HG03521 (cell line): ENCODE data around the gene GJA3.

Experiments used
- ATAC-seq: cut with Tn5 transposase; IDR thresholded peaks from one replicate; pipeline ENCODE4 v1.9.1; 2021; ENCODE audit warnings: mild to moderate bottlenecking, moderate library complexity; ENCODE audit not compliant: unreplicated experiment

Gene GJA3

DNA sequence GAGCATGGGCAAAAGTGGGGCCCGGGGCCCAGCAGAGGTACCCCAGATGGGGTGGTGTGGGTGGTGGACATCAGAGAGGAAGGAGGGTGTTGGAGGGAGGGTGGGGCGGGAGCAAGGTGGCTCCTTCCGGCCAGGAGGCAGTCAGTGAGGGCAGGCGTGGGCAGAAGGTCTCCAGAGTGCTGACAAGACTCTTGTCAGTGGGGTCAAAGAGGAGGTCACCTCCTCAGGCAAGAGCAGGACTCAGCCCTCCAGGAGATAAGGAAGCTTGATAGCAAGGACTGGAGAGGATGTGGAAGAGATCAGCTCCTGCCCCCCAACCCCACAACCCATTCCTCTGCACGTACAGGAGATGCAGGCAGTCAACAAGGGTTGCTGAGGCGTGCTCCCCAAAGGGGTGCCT lies 9.8 kb downstream of the GJA3 start:
- ATAC-seq, result no peak

- no peak for ATAC-seq
These were observed 10.3 kb downstream of the GJA3 start for GRCh38 chr13:20150561-20150960.

DNA sequence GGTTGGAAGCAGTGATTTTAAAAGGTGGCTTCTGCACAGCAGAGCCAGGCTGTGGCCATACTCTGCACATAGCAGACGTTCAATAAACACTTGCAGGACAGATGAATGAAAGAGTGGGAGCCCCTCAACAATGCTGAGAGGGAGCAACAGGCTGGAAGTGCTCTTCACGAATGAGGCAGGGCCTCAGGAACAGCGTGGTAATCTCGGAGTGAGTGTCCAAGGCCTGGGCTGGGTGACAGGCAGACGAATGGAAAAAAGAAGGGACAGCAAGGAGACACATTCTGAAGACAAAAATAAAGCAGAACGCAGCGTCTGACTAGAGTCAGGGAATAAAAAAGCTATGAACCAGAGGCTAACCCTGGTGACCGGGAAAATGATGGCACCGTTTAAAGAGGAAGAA lies 11.1 kb downstream of the GJA3 start:
- ATAC-seq, result no peak

GRCh38 chr13:20148501-20149183 lies 12.2 kb downstream of the GJA3 start:
- ATAC-seq, result no peak

GRCh38 chr13:20146381-20146780 lies 14.5 kb downstream of the GJA3 start:
- ATAC-seq, result no peak

DNA sequence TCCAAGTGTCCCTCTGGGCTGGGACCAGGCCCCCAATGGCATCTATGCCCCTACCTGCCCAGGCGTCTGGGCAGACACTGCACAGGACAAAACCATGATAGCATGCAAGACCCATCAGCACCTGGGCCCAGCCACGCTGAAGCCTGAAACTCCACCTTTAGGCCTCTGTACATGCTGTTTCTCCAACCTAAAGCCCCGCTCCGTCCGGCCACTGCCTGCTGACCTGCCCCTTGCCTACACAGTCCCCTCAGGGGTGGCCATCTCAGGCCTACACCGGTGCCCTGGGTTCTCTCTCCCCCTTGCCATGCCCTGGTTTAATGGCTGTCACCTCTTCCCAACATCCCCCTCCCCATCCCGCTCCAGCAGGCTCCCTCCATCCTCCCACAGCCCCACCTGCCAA lies 15.3 kb downstream of the GJA3 start:
- ATAC-seq, result no peak

- no peak for ATAC-seq
These were observed 16.6 kb downstream of the GJA3 start for GRCh38 chr13:20144141-20144850.

DNA sequence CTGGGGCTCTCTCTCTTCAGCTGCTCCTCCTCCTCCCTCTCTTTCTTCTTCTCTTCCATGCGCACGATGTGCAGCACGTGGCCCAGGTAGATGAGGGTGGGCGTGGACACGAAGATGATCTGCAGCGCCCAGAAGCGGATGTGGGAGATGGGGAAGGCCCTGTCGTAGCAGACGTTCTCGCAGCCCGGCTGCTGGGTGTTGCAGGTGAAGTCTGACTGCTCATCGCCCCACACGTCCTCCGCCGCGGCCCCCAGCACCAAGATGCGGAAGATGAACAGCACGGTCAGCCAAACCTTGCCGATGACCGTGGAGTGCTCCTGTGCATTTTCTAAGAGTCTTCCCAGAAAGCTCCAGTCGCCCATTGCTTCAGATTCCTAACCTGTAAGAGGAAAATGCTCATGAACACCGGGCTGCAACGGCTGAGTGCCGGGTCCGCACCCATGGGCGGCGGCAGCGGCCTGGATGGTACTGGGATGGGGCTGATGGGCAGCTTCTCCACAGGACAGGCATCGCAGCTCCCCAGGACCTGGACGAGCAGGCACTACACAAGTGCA lies 17.8 kb downstream of the GJA3 start:
- ATAC-seq, result no peak

- ATAC-seq, result no peak
These were observed 18.6 kb downstream of the GJA3 start for GRCh38 chr13:20142023-20142926.

DNA sequence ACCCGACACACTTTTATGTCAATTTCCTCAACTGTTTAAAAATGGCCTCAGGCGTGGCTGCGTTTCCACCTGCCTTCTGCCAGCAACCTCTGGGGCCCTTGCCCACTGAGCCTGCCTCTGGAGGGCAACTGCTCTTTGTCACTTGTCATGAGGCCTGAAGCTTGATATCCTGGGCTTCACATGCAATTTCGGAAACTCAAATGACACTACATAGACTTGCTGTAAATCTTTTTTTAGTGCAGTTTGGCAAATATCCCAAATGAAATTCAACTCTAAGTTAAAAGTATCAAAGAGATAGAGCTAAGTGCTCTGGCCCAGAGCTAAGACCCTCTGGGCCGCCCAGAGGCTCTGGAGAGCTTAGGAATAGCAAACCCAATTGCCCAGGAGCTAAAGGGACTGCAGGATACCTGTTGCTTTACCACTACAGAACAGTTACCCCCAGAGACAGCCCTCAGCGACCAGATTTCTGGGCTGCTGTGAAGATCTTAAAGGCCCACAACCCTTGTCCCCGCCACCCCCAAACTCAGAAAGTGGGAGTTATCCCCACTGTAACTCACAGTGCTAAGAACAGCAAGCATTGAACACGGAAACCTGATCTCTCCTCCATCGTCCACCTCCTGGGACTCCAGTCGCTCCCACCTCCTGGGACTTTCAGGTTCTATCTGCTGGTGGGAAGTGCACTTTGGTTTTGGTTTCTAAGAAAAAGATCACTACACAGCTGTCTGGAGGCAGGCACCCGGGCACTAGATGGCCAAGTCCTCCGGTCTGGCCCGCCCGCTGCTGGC lies 19.4 kb downstream of the GJA3 start:
- no peak for ATAC-seq

- ATAC-seq, result no peak
These were observed 20.4 kb downstream of the GJA3 start for GRCh38 chr13:20140487-20140886.

GRCh38 chr13:20137875-20138274 lies 23.0 kb downstream of the GJA3 start:
- ATAC-seq, result no peak

- ATAC-seq, result no peak
These were observed 23.8 kb downstream of the GJA3 start for GRCh38 chr13:20136781-20137703.

- ATAC-seq, result no peak
These were observed 26.1 kb downstream of the GJA3 start for GRCh38 chr13:20134732-20135131.

DNA sequence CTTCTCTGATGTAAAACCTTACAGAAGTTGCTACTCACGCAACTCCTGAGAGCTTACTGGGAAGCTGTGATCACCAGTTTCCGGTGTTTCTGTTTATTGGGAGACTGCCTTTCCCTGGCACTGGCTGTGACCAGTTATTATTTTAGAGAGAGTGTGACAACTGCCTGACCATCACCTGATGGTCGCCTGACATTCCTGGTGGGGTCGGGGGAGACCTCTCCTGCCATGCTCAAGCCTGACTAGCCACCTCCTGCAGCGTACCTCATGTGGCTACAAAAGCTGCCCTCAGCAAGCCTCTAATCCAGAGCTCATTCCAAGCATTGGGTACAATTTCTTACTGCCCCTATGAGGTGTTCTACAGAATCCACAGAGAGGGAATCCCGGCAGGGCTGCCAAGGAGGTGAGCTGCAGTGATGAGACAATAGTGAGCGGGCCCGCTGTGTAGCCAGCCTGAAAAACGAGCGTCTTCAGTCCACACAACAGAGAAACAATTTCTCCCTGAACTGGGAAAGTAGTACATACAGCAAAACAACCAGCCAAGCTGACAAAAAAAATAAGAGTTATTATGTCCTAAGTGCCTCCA lies 28.7 kb downstream of the GJA3 start:
- ATAC-seq, result no peak

DNA sequence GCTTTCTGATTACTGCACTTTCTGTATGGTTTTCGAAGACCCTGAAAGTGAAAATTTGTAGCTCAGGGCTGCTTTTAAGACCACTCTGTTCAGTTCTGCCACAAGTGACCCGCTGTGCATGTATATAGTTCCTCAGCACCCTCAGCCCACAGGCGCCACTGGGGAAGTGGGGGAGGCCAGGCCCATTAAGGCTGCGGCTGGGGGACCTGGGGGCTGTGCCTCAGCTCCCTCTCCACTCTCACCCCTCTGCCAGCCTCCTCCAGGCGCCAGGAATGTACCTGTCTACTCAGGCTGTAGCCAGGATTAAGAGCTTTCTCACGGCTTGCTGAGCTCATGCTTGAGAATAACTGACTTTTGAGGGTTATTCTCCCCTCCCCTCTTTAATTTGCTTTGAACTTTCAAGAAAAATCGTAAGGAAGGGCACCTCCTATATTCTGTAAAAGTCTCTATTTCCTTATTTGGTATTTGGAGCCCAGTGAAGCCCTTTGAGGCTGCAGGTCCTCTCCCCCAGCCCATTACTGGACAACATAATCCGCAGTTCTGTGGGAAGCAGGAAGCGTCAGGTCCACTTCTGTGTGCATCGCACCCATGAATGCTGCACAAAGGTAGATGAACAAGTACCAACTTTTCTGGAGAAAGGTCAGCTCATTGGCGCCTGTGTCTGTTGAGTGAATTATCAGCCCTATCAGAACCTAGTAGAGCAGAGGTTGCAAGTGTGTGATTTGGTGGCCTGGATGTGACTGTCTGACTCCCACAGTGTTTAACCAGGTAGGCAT lies 29.6 kb downstream of the GJA3 start:
- ATAC-seq, result no peak

DNA sequence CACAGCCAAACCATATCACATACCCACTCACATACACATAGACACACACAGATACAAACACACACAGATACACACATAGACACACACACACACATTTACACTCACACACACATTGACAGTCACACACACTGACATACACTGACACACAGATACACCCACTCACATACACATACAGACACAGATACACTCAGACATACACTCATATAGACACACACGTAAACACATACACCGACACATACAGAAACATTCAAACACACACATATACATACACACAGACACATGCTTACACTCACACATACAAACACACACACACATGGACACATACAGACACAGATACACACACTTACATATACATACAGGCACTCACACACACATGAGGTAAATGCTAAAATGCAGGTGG lies 30.2 kb downstream of the GJA3 start:
- ATAC-seq, result no peak

DNA sequence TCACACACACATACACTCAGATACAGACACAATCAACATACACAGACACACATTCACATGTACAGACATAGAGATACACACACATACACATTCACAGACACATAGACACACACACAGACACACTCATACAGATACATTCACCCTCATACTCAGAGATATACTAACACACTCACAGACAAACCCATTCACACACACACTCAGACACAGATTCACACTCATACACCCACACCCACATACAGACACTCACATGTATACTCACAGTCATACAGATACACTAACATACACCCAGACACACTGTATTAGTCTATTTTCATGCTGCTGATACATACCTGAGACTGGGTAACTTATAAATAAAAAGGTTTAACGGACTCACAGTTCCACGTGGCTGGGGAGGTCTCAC lies 30.8 kb downstream of the GJA3 start:
- no peak for ATAC-seq
